Measurements from ENCODE around the gene RET.
"Not testable (repeated sequence)": the region's sequence is repeated elsewhere in the genome, so short reads cannot be mapped to it uniquely, and the experiment has no call there.

Gene RET

GRCh38 chr10:43138021-43138756 lies 61.3 kb downstream of the RET start, which contains the start of gene CSGALNACT2:
Gene CSGALNACT2, plus strand, starts transcription at chr10:43138445. Its CDS starts 16,705 bp downstream, at chr10:43155150.
- DNase-seq = peak; percentile 90

GRCh38 chr10:43138757-43139241 lies 61.9 kb downstream of the RET start:
- DNase-seq = peak; percentile 52

GRCh38 chr10:43141421-43141820 lies 64.6 kb downstream of the RET start:
- no peak for DNase-seq

GRCh38 chr10:43145311-43145710 lies 68.4 kb downstream of the RET start:
- no peak for DNase-seq

- DNase-seq = not testable (repeated sequence)
Observed at GRCh38 chr10:43145936-43146335, 69.1 kb downstream of the RET start.

- DNase-seq = no peak
Observed at GRCh38 chr10:43151371-43151770, 74.5 kb downstream of the RET start.

GRCh38 chr10:43153901-43154300 lies 77.0 kb downstream of the RET start:
- DNase-seq = no peak

GRCh38 chr10:43155221-43155620 lies 78.4 kb downstream of the RET start:
- DNase-seq = no peak

GRCh38 chr10:43155741-43156140 lies 78.9 kb downstream of the RET start:
- DNase-seq = no peak

- DNase-seq = no peak
Observed at GRCh38 chr10:43156590-43157341, 79.9 kb downstream of the RET start.

- no peak for DNase-seq
Observed at GRCh38 chr10:43158636-43159035, 81.8 kb downstream of the RET start.

GRCh38 chr10:43160046-43160920 lies 83.4 kb downstream of the RET start:
- DNase-seq = peak; percentile 46

GRCh38 chr10:43160921-43161255 lies 84.0 kb downstream of the RET start:
- no peak for DNase-seq

GRCh38 chr10:43162604-43163003 lies 85.7 kb downstream of the RET start:
- DNase-seq = no peak

GRCh38 chr10:43166207-43166879 lies 89.5 kb downstream of the RET start:
- DNase-seq = no peak

- no peak for DNase-seq
Observed at GRCh38 chr10:43166880-43167497, 90.1 kb downstream of the RET start.

GRCh38 chr10:43167498-43167889 lies 90.6 kb downstream of the RET start:
- DNase-seq = no peak

- DNase-seq = no peak
Observed at GRCh38 chr10:43170491-43170890, 93.6 kb downstream of the RET start.

- DNase-seq = no peak
Observed at GRCh38 chr10:43172645-43173044, 95.8 kb downstream of the RET start.

GRCh38 chr10:43173120-43173519 lies 96.3 kb downstream of the RET start:
- no peak for DNase-seq

GRCh38 chr10:43174969-43175368 lies 98.1 kb downstream of the RET start:
- DNase-seq = no peak

GRCh38 chr10:43176271-43176670 lies 99.4 kb downstream of the RET start:
- DNase-seq = no peak

Data from stimulated activated CD4-positive, alpha-beta T cell treated with anti-CD3 and anti-CD28 coated beads, Interleukin-4, amount 100 ng/mL, for 1 hour (primary cell).